SU-DHL-6 (cell line): ENCODE results near the gene TNFRSF12A.

Source experiments
- CTCF ChIP-seq: fragments of 200-600 bp; sonication (generic); IDR thresholded peaks from one replicate; pipeline ENCODE4 v1.5.1; 2017; ENCODE audit warnings: antibody characterized with exemption, mild to moderate bottlenecking, low read length, moderate library complexity; ENCODE audit not compliant: insufficient read depth, poor library complexity, severe bottlenecking
- EZH2phosphoT487 ChIP-seq: fragments of 200-600 bp; sonication (generic), shearing (Covaris generic); conservative IDR thresholded peaks from 2 replicates; pipeline ENCODE4 v1.6.1; 2018; ENCODE audit warnings: mild to moderate bottlenecking, antibody characterized with exemption, low read length, moderate library complexity, mixed read lengths

- TF ChIP-seq CTCF (no peak), EZH2phosphoT487 (no peak)
Measured at GRCh38 chr16:3038896-3039295, 18.7 kb downstream of the TNFRSF12A start.
